Renal cortical epithelial cell (primary cell): Measurements from ENCODE around the gene UBA1. TPM values are rescaled to one million over a fixed set of nuclear protein-coding genes. Genes with fewer than 3 reads are reported as not detected.
"Not testable (repeated sequence)": the region's sequence is repeated elsewhere in the genome, so short reads cannot be mapped to it uniquely, and the experiment has no call there.

Experiments used
- DNase-seq: peaks from one replicate; pipeline ENCODE4 v3.0.0-alpha.2; 2011; ENCODE audit warnings: low read depth
- total RNA-seq: library from RNA; depleted of rRNA; stranded (reverse); fragments of >200 nt; gene quantifications from 2 replicates; pipeline ENCODE4 v1.2.3, GENCODE V29; 2014

UBA1 gene
- total RNA-seq, 1 donor from 2014 or later: 280 TPM

GRCh38 chrX:47229427-47229826, 35.8 kb downstream of the UBA1 start:
- no peak for DNase-seq

GRCh38 chrX:47230136-47230868, 36.7 kb downstream of the UBA1 start:
- DNase-seq: no peak

GRCh38 chrX:47231167-47231566, 37.5 kb downstream of the UBA1 start:
- no peak for DNase-seq

GRCh38 chrX:47232197-47232802, 38.7 kb downstream of the UBA1 start:
- no peak for DNase-seq

GRCh38 chrX:47232803-47233332, 39.2 kb downstream of the UBA1 start, which contains the start of gene USP11:
TSS of gene USP11 (plus strand) at chrX:47233009. CDS start at chrX:47233044, 35 bp downstream.
- DNase-seq: no peak

- peak; percentile 93 for DNase-seq
Observed at GRCh38 chrX:47233333-47234113, 39.9 kb downstream of the UBA1 start.

- DNase-seq: no peak
Observed at GRCh38 chrX:47234583-47234982, 41.0 kb downstream of the UBA1 start.

- no peak for DNase-seq
Observed at GRCh38 chrX:47235691-47236103, 42.1 kb downstream of the UBA1 start.

GRCh38 chrX:47239199-47239598, 45.6 kb downstream of the UBA1 start:
- DNase-seq: no peak

GRCh38 chrX:47239898-47240545, 46.4 kb downstream of the UBA1 start:
- no peak for DNase-seq

- DNase-seq: no peak
Observed at GRCh38 chrX:47240619-47241018, 47.0 kb downstream of the UBA1 start.

GRCh38 chrX:47241201-47242011, 47.8 kb downstream of the UBA1 start:
- no peak for DNase-seq

- DNase-seq: no peak
Observed at GRCh38 chrX:47242321-47242720, 48.7 kb downstream of the UBA1 start.

GRCh38 chrX:47243351-47243750, 49.7 kb downstream of the UBA1 start:
- no peak for DNase-seq

GRCh38 chrX:47244676-47245075, 51.0 kb downstream of the UBA1 start:
- DNase-seq: no peak

GRCh38 chrX:47245156-47245555, 51.5 kb downstream of the UBA1 start:
- no peak for DNase-seq

- no peak for DNase-seq
Observed at GRCh38 chrX:47247206-47247998, 53.8 kb downstream of the UBA1 start.

- no peak for DNase-seq
Observed at GRCh38 chrX:47247999-47248320, 54.3 kb downstream of the UBA1 start.

- no peak for DNase-seq
Observed at GRCh38 chrX:47248576-47248975, 54.9 kb downstream of the UBA1 start.

GRCh38 chrX:47250017-47250347, 56.4 kb downstream of the UBA1 start:
- DNase-seq: no peak

GRCh38 chrX:47257620-47258019, 64.0 kb downstream of the UBA1 start:
- DNase-seq: not testable (repeated sequence)
